CD4-positive, alpha-beta T cell treated with Interleukin-2 at 100 ng/mL for 4 hours (primary cell): ENCODE measurements around the gene SGF29.
"Not testable (repeated sequence)": the region's sequence is repeated elsewhere in the genome, so short reads cannot be mapped to it uniquely, and the experiment has no call there.

Source experiments
- DNase-seq: peaks from one replicate; pipeline ENCODE4 v3.0.0-alpha.2; 2020; ENCODE audit warnings: low spot score

Gene SGF29

GRCh38 chr16:28566233-28566925, 12.7 kb downstream of the SGF29 start:
- DNase-seq: not testable (repeated sequence)

- DNase-seq: no peak
Measured at GRCh38 chr16:28567292-28567691, 13.6 kb downstream of the SGF29 start.

GRCh38 chr16:28569021-28569420, 15.3 kb downstream of the SGF29 start:
- no peak for DNase-seq

GRCh38 chr16:28569968-28570752, 16.4 kb downstream of the SGF29 start:
- DNase-seq: no peak

GRCh38 chr16:28572696-28573510, 19.2 kb downstream of the SGF29 start:
- no peak for DNase-seq

- no peak for DNase-seq
Measured at GRCh38 chr16:28573738-28574718, 20.3 kb downstream of the SGF29 start.

GRCh38 chr16:28574925-28575324, 21.2 kb downstream of the SGF29 start:
- DNase-seq: no peak

- DNase-seq: no peak
Measured at GRCh38 chr16:28575446-28576109, 21.9 kb downstream of the SGF29 start.

- DNase-seq: no peak
Measured at GRCh38 chr16:28580726-28581315, 27.1 kb downstream of the SGF29 start.

- no peak for DNase-seq
Measured at GRCh38 chr16:28585674-28586073, 32.0 kb downstream of the SGF29 start.

- no peak for DNase-seq
Measured at GRCh38 chr16:28586466-28586865, 32.7 kb downstream of the SGF29 start.

GRCh38 chr16:28587386-28587785, 33.7 kb downstream of the SGF29 start:
- DNase-seq: no peak

- DNase-seq: no peak
Measured at GRCh38 chr16:28589069-28589468, 35.3 kb downstream of the SGF29 start.

GRCh38 chr16:28589930-28590329, 36.2 kb downstream of the SGF29 start:
- no peak for DNase-seq

GRCh38 chr16:28590384-28591340, 36.9 kb downstream of the SGF29 start:
- no peak for DNase-seq

GRCh38 chr16:28591355-28591754, 37.6 kb downstream of the SGF29 start:
- no peak for DNase-seq

- no peak for DNase-seq
Measured at GRCh38 chr16:28592511-28592910, 38.8 kb downstream of the SGF29 start.

- DNase-seq: no peak
Measured at GRCh38 chr16:28592979-28593553, 39.3 kb downstream of the SGF29 start.

- DNase-seq: not testable (repeated sequence)
Measured at GRCh38 chr16:28595451-28595850, 41.7 kb downstream of the SGF29 start.
